Right atrium auricular region (tissue), 2 donors: Measurements from ENCODE around the gene NCOA6. TPM values are rescaled to one million over a fixed set of nuclear protein-coding genes. Genes with fewer than 3 reads are reported as not detected.
A peak's percentile ranks its signal among the peaks of the same experiment; 100 is the strongest.

Experiments
- DNase-seq: peaks from one replicate; pipeline ENCODE4 v3.0.0-alpha.2; 2019; ENCODE audit warnings: low spot score
- H3K27ac ChIP-seq, 2 donors: fragments of 200-600 bp; sonication (generic); 1 replicate in 1 of 2; 2 replicates in 1 of 2; pipeline ENCODE4 v1.5.1; 2016 to 2019
- H3K27me3 ChIP-seq, 2 donors: fragments of 200-600 bp; sonication (generic); one replicate each; pipeline versions ENCODE4 v1.5.1 to v1.6.0; 2017 to 2019
- H3K36me3 ChIP-seq: fragments of 200-600 bp; sonication (generic); one replicate; pipeline ENCODE4 v1.5.1; 2016
- H3K4me1 ChIP-seq, 2 donors: fragments of 200-600 bp; sonication (generic); one replicate each; pipeline versions ENCODE4 v1.5.1 to v1.6.0; 2017 to 2019
- H3K4me3 ChIP-seq, 2 donors: fragments of 200-600 bp; sonication (generic); 1 replicate in 1 of 2; 2 replicates in 1 of 2; pipeline ENCODE4 v1.5.1; 2017 to 2019; ENCODE audit warnings: mild to moderate bottlenecking in 1 of 2, moderate library complexity in 1 of 2
- H3K9me3 ChIP-seq, 2 donors: fragments of 200-600 bp; sonication (generic); one replicate each; pipeline ENCODE4 v1.5.1; 2019
- CTCF ChIP-seq, 2 donors: fragments of 200-600 bp; sonication (generic); IDR thresholded peaks; one replicate each; pipeline ENCODE4 v1.5.1; 2019; ENCODE audit warnings: antibody characterized with exemption in 2 of 2
- total RNA-seq, 2 donors: library from RNA; depleted of rRNA; stranded (reverse); fragments of >200 nt; gene quantifications; one replicate each; pipeline ENCODE4 v1.1.0, GENCODE V29; 2016

NCOA6 gene
- total RNA-seq, 2 donors from 2014 or later = 18.2 to 18.4 TPM

GRCh38 chr20:34824452-34824805 lies 1.0 kb downstream of the NCOA6 start:
- H3K36me3 ChIP-seq = no peaks in the 10 kb centered on the region
- no peaks in the 10 kb centered on the region for H3K27me3 ChIP-seq
- peak overlapping the region; percentile 84 to 98 for H3K4me3 ChIP-seq
- no peak for DNase-seq
- H3K4me1 ChIP-seq = peaks cover 0 to 28% of the 10 kb centered on the region in 2 donors
- TF ChIP-seq CTCF (IDR thresholded peaks at IDR 0.05) = no peak
- H3K27ac ChIP-seq = peak overlapping the region; percentile 86 to 90
- no peaks in the 10 kb centered on the region for H3K9me3 ChIP-seq

GRCh38 chr20:34824026-34824425 lies 1.4 kb downstream of the NCOA6 start:
- Histone ChIP-seq H3K4me3 (peak overlapping the region; percentile 84 to 98), H3K27ac (peak overlapping the region; percentile 86 to 90), H3K9me3 (no peaks in the 10 kb centered on the region), H3K4me1 (peaks cover 0 to 31% of the 10 kb centered on the region in 2 donors), H3K27me3 (no peaks in the 10 kb centered on the region), H3K36me3 (no peaks in the 10 kb centered on the region)
- DNase-seq = no peak
- TF ChIP-seq CTCF (IDR thresholded peaks at IDR 0.05) = no peak

GRCh38 chr20:34820805-34821578 lies 4.5 kb downstream of the NCOA6 start:
- peaks cover 0 to 41% of the 10 kb centered on the region in 2 donors for H3K4me1 ChIP-seq
- H3K27ac ChIP-seq = no peak overlapping the region
- H3K9me3 ChIP-seq = no peaks in the 10 kb centered on the region
- H3K36me3 ChIP-seq = no peaks in the 10 kb centered on the region
- TF ChIP-seq CTCF (IDR thresholded peaks at IDR 0.05) = no peak
- H3K4me3 ChIP-seq = no peak overlapping the region
- no peaks in the 10 kb centered on the region for H3K27me3 ChIP-seq
- DNase-seq = no peak

GRCh38 chr20:34817801-34818200 lies 7.7 kb downstream of the NCOA6 start:
- no peak for TF ChIP-seq CTCF (IDR thresholded peaks at IDR 0.05)
- no peak for DNase-seq
- H3K27ac ChIP-seq = no peak overlapping the region
- H3K36me3 ChIP-seq = no peaks in the 10 kb centered on the region
- H3K9me3 ChIP-seq = no peaks in the 10 kb centered on the region
- H3K4me3 ChIP-seq = no peak overlapping the region
- peaks cover 0 to 22% of the 10 kb centered on the region in 2 donors for H3K4me1 ChIP-seq
- no peaks in the 10 kb centered on the region for H3K27me3 ChIP-seq

- no peaks in the 10 kb centered on the region for H3K36me3 ChIP-seq
- DNase-seq = no peak
- H3K4me1 ChIP-seq = peaks cover 0 to 22% of the 10 kb centered on the region in 2 donors
- TF ChIP-seq CTCF (IDR thresholded peaks at IDR 0.05) = no peak
- H3K27me3 ChIP-seq = no peaks in the 10 kb centered on the region
- no peak overlapping the region for H3K27ac ChIP-seq
- no peak overlapping the region for H3K4me3 ChIP-seq
- H3K9me3 ChIP-seq = no peaks in the 10 kb centered on the region
Measured at GRCh38 chr20:34817072-34817471, 8.4 kb downstream of the NCOA6 start.

- Histone ChIP-seq H3K4me3 (no peak overlapping the region), H3K27me3 (no peaks in the 10 kb centered on the region), H3K9me3 (no peaks in the 10 kb centered on the region), H3K27ac (no peak overlapping the region), H3K36me3 (no peaks in the 10 kb centered on the region), H3K4me1 (peaks cover 0 to 17% of the 10 kb centered on the region in 2 donors)
- no peak for TF ChIP-seq CTCF (IDR thresholded peaks at IDR 0.05)
- DNase-seq = no peak
Measured at GRCh38 chr20:34815636-34816035, 9.8 kb downstream of the NCOA6 start.
